CD4-positive, alpha-beta T cell treated with Interferon gamma for 1 hour (primary cell): ENCODE measurements around the gene CHAF1A.

Experiments
- DNase-seq: peaks from one replicate; pipeline ENCODE4 v3.0.0-alpha.2; 2020

The CHAF1A gene

DNA sequence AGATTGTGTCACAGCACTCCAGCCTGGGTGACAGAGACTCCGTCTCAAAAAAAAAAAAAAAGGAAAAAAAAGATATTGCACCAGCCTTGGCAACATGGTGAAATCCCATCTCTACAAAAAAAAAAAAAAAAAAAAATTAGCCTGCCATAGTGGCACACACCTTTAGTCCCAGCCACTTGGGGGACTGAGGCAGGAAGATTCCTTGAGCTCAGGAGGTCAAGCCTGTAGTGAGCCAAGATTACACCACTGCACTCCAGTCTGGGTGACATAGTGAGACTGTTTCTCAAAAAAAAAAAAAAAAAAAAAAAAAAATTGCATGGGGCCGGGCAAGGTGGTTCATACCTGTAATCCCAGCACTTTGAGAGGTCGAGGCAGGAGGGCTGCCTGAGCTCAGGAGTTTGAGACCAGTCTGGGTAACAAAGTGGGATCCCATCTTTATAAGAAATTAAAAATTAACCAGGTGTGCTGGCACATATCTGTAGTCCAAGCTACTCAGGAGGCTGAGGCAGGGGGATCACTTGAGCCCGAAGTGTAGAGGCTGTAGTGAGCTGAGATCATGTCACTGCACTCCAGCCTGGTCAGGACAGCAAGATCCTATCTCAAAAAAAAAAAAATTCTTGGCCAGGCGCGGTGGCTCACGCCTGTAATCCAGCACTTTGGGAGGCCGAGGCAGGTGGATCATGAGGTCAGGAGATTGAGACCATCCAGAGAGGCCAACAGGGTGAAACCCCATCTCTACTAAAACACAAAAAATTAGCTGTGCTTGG is 62.6 kb downstream of the CHAF1A start:
- DNase-seq = no peak

GRCh38 chr19:4467835-4468234 is 65.4 kb downstream of the CHAF1A start:
- DNase-seq = no peak

GRCh38 chr19:4471403-4472173 is 69.1 kb downstream of the CHAF1A start:
- peak; percentile 100 for DNase-seq

DNA sequence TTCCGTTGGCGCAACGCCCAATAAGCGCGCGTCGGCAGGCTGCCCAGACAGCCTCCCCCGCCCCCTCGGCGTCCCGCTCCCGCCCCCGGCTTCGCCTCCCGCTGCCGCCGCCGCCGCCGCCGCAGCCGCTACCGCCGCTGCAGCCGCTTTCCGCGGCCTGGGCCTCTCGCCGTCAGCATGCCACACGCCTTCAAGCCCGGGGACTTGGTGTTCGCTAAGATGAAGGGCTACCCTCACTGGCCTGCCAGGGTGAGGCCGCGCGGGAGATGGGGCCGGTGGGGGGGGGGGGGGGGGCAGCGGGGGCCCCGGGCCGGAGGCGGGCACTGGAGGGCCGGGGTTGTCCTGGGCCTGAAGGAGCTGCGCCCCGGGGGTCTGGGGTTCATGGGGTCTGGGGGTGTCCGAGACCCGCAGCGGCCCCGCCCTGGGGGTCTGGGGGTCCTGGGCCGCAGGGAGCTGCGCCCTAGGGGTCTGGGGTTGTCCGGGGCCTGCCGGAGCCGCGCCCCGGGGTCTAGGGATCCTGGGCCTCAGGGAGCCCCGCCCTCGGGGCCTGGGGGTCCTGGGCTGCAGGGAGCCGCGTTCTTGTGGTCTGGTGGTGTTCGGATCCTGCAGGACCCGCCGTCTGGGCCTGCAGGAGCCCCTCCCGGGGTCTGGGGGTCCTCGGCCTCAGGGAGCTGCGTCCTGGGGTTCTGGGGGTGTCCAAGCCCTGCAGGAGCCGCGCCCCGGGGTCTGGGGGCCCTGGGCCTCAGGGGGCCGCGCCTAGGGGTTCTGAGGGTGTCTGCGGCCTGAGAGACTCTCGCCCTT is 69.9 kb downstream of the CHAF1A start, which contains the start of gene HDGFL2:
Gene HDGFL2, plus strand, starts transcription at position 124 of the 801 bp plus-strand sequence. Its CDS starts 54 bp downstream, at position 178.
- DNase-seq = no peak

DNA sequence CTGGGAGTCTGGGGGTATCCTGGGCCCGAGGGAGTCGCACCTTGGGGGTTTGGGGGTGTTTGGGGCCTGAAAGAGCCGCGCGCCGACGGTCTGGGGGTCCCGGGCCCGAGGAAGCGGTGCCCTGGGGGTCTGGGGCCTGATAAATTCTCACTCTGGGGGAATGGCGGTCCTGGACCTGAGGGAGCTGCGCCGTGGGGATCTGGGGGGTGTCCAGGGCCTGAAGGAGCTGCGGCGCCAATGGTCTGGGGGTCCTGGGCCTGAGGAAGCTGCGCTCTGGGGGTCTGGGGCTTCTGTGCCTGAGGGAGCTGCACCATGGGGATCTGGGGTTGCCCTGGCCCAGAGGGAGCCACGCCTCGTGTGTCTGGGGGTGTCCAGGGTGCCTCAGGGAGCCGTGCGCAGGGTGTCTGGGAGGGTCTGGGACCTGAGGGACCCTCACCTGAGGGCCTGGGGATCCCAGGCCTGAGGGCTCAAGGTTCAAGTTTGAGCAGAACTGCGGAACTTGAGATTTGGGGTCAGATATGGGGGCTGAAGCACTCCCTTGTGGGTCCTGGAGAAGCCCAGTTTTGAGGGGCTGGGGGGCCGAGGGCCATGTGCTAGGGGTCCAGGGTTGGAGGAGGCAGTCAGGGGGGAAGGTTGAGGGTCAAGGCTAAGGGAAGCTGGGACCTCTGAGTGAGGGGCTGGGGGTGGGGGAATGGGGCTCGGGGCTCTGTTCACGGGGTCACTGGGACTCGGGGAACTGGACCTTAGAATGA is 70.7 kb downstream of the CHAF1A start:
- no peak for DNase-seq

DNA sequence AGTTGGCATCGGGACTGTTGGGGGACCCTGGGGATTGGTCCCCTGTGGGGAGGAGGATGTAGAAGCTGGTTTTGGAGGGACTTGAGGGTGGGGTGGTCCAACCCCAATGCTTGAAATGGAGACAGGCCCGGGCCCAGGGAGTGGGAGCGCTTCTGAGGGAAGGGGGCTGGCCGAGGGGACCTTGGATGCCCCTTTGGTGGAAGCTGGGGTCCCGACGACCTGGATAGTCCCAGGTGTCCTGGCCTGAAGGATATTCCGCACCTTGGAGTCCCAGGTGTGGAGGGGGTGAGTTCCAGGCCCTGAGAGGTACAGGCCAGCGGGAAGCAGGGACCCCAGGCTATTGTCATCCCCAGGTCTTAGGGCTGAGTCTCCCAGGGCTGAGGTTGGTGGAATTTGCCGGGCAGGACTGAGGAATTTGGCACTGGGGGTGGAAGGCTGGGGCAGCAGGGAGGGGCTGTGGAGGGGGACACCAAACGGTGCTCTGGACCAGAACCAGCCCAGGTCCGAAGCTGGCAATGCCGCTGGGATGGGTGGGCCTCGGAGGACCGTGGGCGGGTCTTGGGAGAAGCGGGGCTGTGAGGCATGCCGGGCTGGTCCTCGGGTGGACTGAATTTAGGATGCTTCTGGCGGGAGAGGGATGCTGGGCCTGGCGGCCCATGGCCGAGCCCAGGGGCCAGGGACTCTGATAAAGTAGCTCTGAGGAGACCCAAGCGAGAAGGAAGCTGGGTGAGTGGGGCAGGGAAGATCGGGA is 71.5 kb downstream of the CHAF1A start:
- no peak for DNase-seq

DNA sequence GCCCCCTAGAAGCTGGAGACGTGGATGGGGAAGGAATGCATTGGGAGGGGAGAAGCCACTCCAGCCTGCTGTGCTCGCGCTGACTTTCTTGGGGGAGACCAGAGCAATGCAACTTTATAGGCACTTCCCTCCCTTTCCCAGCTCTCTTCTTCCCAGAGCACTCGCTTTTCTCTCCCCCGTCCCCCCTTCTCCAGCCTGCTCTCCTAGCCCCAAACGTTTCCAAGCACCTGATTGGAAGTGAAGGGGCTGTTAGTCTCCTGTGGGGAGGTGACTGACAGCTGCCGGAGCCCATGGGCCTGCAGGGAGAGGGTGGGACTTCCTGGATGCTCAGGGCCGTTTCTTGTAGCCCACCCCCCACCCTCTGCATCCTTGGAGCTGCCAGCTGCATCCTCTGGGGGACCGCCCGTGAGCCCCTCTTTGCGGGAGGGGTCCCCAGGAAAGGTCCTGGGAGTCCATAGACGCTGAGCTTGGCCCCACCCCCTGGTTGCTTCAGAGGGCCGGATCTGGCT is 72.1 kb downstream of the CHAF1A start:
- no peak for DNase-seq

DNA sequence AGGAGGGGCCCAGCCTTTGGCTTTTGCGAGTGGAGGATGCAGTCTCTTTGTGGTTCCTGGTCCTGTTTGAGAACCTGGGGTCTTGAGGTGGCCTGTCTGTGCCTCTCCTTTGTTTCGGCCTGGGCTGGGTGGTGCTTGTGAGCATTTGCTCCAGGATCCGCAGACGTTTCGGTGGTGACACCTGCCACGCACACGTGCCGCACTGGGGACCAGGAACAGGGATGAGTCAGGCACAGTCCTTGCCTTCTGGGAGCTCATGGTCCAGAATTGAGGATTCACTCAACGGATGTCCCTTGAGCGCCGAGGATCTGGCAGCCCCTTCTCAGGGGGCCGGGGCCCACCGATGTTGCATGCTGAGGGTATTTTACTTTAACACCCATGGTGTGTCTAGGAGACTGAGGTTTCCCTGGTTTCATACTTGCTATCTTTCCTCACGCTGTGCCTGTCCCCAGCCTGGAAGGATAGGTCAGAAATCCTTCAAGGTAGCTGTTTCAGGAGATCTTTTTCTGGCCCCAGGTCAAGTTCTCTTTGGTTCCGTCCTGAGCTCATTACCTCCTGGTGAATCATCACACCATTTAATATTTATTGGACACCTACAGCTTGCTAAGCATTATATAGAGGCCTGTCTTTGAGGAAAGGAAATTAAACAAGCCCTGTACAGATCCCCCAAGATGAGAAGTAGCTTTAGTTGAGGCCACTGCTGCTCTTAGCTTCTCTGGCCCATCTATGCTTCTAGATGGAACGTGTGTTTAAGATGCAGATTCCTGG is 74.8 kb downstream of the CHAF1A start:
- no peak for DNase-seq

DNA sequence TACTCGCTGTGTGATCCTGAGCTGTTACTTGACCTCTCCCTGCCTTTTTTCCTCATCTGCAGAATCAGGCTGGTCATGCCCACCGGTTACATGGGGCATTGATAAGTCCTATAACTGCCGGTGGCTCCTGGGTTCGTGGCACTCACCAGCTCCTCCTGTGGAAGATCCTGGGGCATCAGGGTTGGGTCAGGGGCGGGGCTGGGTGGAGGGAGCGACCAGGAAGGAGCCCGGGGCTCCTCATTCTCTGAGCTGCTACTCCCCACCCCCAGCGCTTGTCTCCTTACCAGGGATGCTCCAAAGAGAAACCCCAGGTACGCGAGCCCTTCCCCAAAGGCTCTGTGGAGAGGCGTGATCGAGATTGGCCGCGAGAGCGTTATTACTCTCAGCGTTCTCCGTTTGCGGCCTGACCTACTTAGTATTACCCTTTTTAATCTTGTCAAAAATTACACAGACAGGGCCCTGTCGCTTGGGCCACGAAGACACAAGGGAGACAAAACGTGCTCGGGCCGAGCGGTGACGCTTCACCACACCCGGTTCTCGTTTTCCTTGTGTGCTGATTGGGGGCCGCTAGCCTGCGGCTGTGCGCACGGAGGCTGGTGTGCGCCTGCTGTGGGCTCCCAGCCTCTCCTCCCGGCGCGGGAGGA is 80.4 kb downstream of the CHAF1A start:
- no peak for DNase-seq

DNA sequence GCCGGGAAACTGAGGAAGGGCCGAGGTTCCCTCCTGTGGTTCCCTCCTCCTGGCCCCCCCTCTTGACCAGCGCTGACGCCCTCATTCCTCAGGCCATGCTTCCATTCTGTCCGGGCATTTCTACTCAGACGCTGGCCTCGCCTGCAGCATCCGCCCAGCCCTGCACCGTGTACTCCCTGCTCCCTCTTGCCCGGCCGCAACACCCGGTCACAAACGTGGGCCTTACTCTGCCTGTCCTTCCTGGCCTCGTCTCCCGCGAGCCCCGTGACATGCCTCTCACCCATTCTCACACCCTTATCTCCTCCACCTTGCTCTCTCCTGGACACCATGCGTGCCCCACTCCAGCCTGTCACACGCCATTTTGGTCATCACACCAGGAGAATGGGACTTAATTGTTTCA is 80.9 kb downstream of the CHAF1A start:
- DNase-seq = no peak

DNA sequence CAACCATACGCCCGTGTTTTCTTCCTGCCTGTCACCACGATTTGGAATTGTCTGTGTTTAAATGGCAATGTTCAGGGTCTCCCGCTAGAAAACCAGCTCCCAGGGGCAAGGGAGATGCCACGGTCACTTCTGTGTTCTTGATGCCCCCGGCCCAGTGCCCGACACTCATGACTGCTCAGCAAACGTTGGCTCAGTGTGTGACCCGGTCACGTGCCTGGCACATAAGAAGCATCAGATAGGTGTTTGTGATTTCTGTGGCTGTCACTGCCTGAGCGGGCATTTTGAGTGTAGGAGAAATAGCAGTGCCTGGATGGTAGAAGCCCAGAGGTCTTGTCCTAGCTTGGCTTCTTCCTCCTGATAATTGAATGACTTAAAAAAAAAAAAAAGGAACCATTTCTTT is 85.1 kb downstream of the CHAF1A start:
- DNase-seq = no peak

GRCh38 chr19:4488496-4488895 is 86.1 kb downstream of the CHAF1A start:
- no peak for DNase-seq

DNA sequence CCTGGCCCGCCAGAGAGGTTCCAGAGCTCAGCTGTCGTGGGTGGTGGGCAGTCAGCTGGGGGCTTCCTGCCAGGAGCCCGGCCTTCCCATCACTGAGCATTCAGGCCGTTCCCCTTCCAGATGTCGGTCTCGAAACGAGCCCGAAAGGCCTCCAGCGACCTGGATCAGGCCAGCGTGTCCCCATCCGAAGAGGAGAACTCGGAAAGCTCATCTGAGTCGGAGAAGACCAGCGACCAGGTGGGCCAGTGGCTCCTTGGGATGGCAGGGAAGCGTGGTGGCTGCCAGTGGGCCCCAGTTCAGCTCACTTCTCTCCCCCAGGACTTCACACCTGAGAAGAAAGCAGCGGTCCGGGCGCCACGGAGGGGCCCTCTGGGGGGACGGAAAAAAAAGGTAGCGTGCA is 89.0 kb downstream of the CHAF1A start:
- no peak for DNase-seq

GRCh38 chr19:4492337-4493103 is 90.1 kb downstream of the CHAF1A start:
- no peak for DNase-seq
